ENCODE data around the gene ARHGEF19.
"Not testable (repeated sequence)": the region's sequence is repeated elsewhere in the genome, so short reads cannot be mapped to it uniquely, and the experiment has no call there.

The ARHGEF19 gene

GRCh38 chr1:16199700-16200099 lies 12.8 kb downstream of the ARHGEF19 start:
- Histone ChIP-seq H3K4me1 (ENCODE audit: control insufficient read depth in 1 of 2, insufficient read depth in 2 of 2, low read length in 2 of 2) (no peaks in the 10 kb centered on the region), H3K9me3 (ENCODE audit: control insufficient read depth in 1 of 2, low read length in 2 of 2) (no peaks in the 10 kb centered on the region), H3K36me3 (ENCODE audit: control insufficient read depth in 1 of 2, insufficient read depth in 2 of 2, low read length in 2 of 2) (peaks cover 0 to 7% of the 10 kb centered on the region in 2 donors), H3K4me3 (ENCODE audit: low read depth in 1 of 2, low read length in 2 of 2) (no peak overlapping the region), H3K27me3 (ENCODE audit: low read depth, low read length) (no peaks in the 10 kb centered on the region), H3K27ac (ENCODE audit: low read length) (no peak overlapping the region)

GRCh38 chr1:16199157-16199501 lies 13.3 kb downstream of the ARHGEF19 start:
- Histone ChIP-seq H3K9me3 (ENCODE audit: control insufficient read depth in 1 of 2, low read length in 2 of 2) (no peaks in the 10 kb centered on the region), H3K27me3 (ENCODE audit: low read depth, low read length) (no peaks in the 10 kb centered on the region), H3K36me3 (ENCODE audit: control insufficient read depth in 1 of 2, insufficient read depth in 2 of 2, low read length in 2 of 2) (peaks cover 0 to 4% of the 10 kb centered on the region in 2 donors), H3K27ac (ENCODE audit: low read length) (no peak overlapping the region), H3K4me1 (ENCODE audit: control insufficient read depth in 1 of 2, insufficient read depth in 2 of 2, low read length in 2 of 2) (no peaks in the 10 kb centered on the region), H3K4me3 (ENCODE audit: low read depth in 1 of 2, low read length in 2 of 2) (no peak overlapping the region)

GRCh38 chr1:16198444-16199156 lies 13.9 kb downstream of the ARHGEF19 start:
- peaks cover 0 to 4% of the 10 kb centered on the region in 2 donors for H3K36me3 ChIP-seq (ENCODE audit: control insufficient read depth in 1 of 2, insufficient read depth in 2 of 2, low read length in 2 of 2)

GRCh38 chr1:16196874-16197273 lies 15.6 kb downstream of the ARHGEF19 start:
- Histone ChIP-seq H3K9me3 (ENCODE audit: control insufficient read depth in 1 of 2, low read length in 2 of 2) (no peaks in the 10 kb centered on the region), H3K36me3 (ENCODE audit: control insufficient read depth in 1 of 2, insufficient read depth in 2 of 2, low read length in 2 of 2) (peaks cover 0 to 4% of the 10 kb centered on the region in 2 donors), H3K4me3 (ENCODE audit: low read depth in 1 of 2, low read length in 2 of 2) (no peak overlapping the region), H3K4me1 (ENCODE audit: control insufficient read depth in 1 of 2, insufficient read depth in 2 of 2, low read length in 2 of 2) (no peaks in the 10 kb centered on the region), H3K27ac (ENCODE audit: low read length) (no peak overlapping the region), H3K27me3 (ENCODE audit: low read depth, low read length) (no peaks in the 10 kb centered on the region)

More at GRCh38 chr1:16198444-16199156, 13.9 kb downstream of the ARHGEF19 start:
- no peak overlapping the region for H3K27ac ChIP-seq (ENCODE audit: low read length)
- H3K27me3 ChIP-seq (ENCODE audit: low read depth, low read length), result no peaks in the 10 kb centered on the region
- H3K4me3 ChIP-seq (ENCODE audit: low read depth in 1 of 2, low read length in 2 of 2), result no peak overlapping the region
- H3K4me1 ChIP-seq (ENCODE audit: control insufficient read depth in 1 of 2, insufficient read depth in 2 of 2, low read length in 2 of 2), result no peaks in the 10 kb centered on the region
- no peaks in the 10 kb centered on the region for H3K9me3 ChIP-seq (ENCODE audit: control insufficient read depth in 1 of 2, low read length in 2 of 2)

- H3K27me3 ChIP-seq (ENCODE audit: low read depth, low read length); H3K4me3 ChIP-seq (ENCODE audit: low read depth in 1 of 2, low read length in 2 of 2); H3K36me3 ChIP-seq (ENCODE audit: control insufficient read depth in 1 of 2, insufficient read depth in 2 of 2, low read length in 2 of 2); H3K4me1 ChIP-seq (ENCODE audit: control insufficient read depth in 1 of 2, insufficient read depth in 2 of 2, low read length in 2 of 2); H3K9me3 ChIP-seq (ENCODE audit: control insufficient read depth in 1 of 2, low read length in 2 of 2); H3K27ac ChIP-seq (ENCODE audit: low read length): not testable (repeated sequence)
Observed at GRCh38 chr1:16196139-16196538, 16.3 kb downstream of the ARHGEF19 start.

GRCh38 chr1:16195518-16195905 lies 16.9 kb downstream of the ARHGEF19 start:
- H3K27me3 ChIP-seq (ENCODE audit: low read depth, low read length), result no peaks in the 10 kb centered on the region
- H3K27ac ChIP-seq (ENCODE audit: low read length), result no peak overlapping the region
- peaks cover 0 to 4% of the 10 kb centered on the region in 2 donors for H3K36me3 ChIP-seq (ENCODE audit: control insufficient read depth in 1 of 2, insufficient read depth in 2 of 2, low read length in 2 of 2)
- no peaks in the 10 kb centered on the region for H3K4me1 ChIP-seq (ENCODE audit: control insufficient read depth in 1 of 2, insufficient read depth in 2 of 2, low read length in 2 of 2)
- no peak overlapping the region for H3K4me3 ChIP-seq (ENCODE audit: low read depth in 1 of 2, low read length in 2 of 2)
- no peaks in the 10 kb centered on the region for H3K9me3 ChIP-seq (ENCODE audit: control insufficient read depth in 1 of 2, low read length in 2 of 2)

- Histone ChIP-seq H3K4me3 (ENCODE audit: low read depth in 1 of 2, low read length in 2 of 2) (no peak overlapping the region), H3K9me3 (ENCODE audit: control insufficient read depth in 1 of 2, low read length in 2 of 2) (no peaks in the 10 kb centered on the region), H3K4me1 (ENCODE audit: control insufficient read depth in 1 of 2, insufficient read depth in 2 of 2, low read length in 2 of 2) (peaks cover 0 to 7% of the 10 kb centered on the region in 2 donors), H3K36me3 (ENCODE audit: control insufficient read depth in 1 of 2, insufficient read depth in 2 of 2, low read length in 2 of 2) (no peaks in the 10 kb centered on the region), H3K27ac (ENCODE audit: low read length) (no peak overlapping the region), H3K27me3 (ENCODE audit: low read depth, low read length) (no peaks in the 10 kb centered on the region)
Observed at GRCh38 chr1:16191916-16192546, 20.4 kb downstream of the ARHGEF19 start.

GRCh38 chr1:16191309-16191708 lies 21.1 kb downstream of the ARHGEF19 start:
- no peaks in the 10 kb centered on the region for H3K9me3 ChIP-seq (ENCODE audit: control insufficient read depth in 1 of 2, low read length in 2 of 2)
- H3K36me3 ChIP-seq (ENCODE audit: control insufficient read depth in 1 of 2, insufficient read depth in 2 of 2, low read length in 2 of 2), result no peaks in the 10 kb centered on the region
- H3K4me3 ChIP-seq (ENCODE audit: low read depth in 1 of 2, low read length in 2 of 2), result no peak overlapping the region
- no peak overlapping the region for H3K27ac ChIP-seq (ENCODE audit: low read length)
- H3K4me1 ChIP-seq (ENCODE audit: control insufficient read depth in 1 of 2, insufficient read depth in 2 of 2, low read length in 2 of 2), result peaks cover 0 to 7% of the 10 kb centered on the region in 2 donors
- H3K27me3 ChIP-seq (ENCODE audit: low read depth, low read length), result no peaks in the 10 kb centered on the region

- no peaks in the 10 kb centered on the region for H3K9me3 ChIP-seq (ENCODE audit: control insufficient read depth in 1 of 2, low read length in 2 of 2)
- peaks cover 0 to 7% of the 10 kb centered on the region in 2 donors for H3K4me1 ChIP-seq (ENCODE audit: control insufficient read depth in 1 of 2, insufficient read depth in 2 of 2, low read length in 2 of 2)
- no peaks in the 10 kb centered on the region for H3K36me3 ChIP-seq (ENCODE audit: control insufficient read depth in 1 of 2, insufficient read depth in 2 of 2, low read length in 2 of 2)
- no peak overlapping the region for H3K27ac ChIP-seq (ENCODE audit: low read length)
- no peaks in the 10 kb centered on the region for H3K27me3 ChIP-seq (ENCODE audit: low read depth, low read length)
- H3K4me3 ChIP-seq (ENCODE audit: low read depth in 1 of 2, low read length in 2 of 2), result no peak overlapping the region
Observed at GRCh38 chr1:16189921-16190621, 22.4 kb downstream of the ARHGEF19 start.

GRCh38 chr1:16189003-16189402 lies 23.4 kb downstream of the ARHGEF19 start:
- H3K9me3 ChIP-seq (ENCODE audit: control insufficient read depth in 1 of 2, low read length in 2 of 2), result no peaks in the 10 kb centered on the region
- no peaks in the 10 kb centered on the region for H3K36me3 ChIP-seq (ENCODE audit: control insufficient read depth in 1 of 2, insufficient read depth in 2 of 2, low read length in 2 of 2)
- H3K27ac ChIP-seq (ENCODE audit: low read length), result no peak overlapping the region
- H3K4me1 ChIP-seq (ENCODE audit: control insufficient read depth in 1 of 2, insufficient read depth in 2 of 2, low read length in 2 of 2), result peaks cover 0 to 7% of the 10 kb centered on the region in 2 donors
- H3K4me3 ChIP-seq (ENCODE audit: low read depth in 1 of 2, low read length in 2 of 2), result no peak overlapping the region
- H3K27me3 ChIP-seq (ENCODE audit: low read depth, low read length), result no peaks in the 10 kb centered on the region

- H3K27ac ChIP-seq (ENCODE audit: low read length), result no peak overlapping the region
- no peaks in the 10 kb centered on the region for H3K36me3 ChIP-seq (ENCODE audit: control insufficient read depth in 1 of 2, insufficient read depth in 2 of 2, low read length in 2 of 2)
- H3K27me3 ChIP-seq (ENCODE audit: low read depth, low read length), result no peaks in the 10 kb centered on the region
- peaks cover 0 to 7% of the 10 kb centered on the region in 2 donors for H3K4me1 ChIP-seq (ENCODE audit: control insufficient read depth in 1 of 2, insufficient read depth in 2 of 2, low read length in 2 of 2)
- H3K9me3 ChIP-seq (ENCODE audit: control insufficient read depth in 1 of 2, low read length in 2 of 2), result no peaks in the 10 kb centered on the region
- no peak overlapping the region for H3K4me3 ChIP-seq (ENCODE audit: low read depth in 1 of 2, low read length in 2 of 2)
Observed at GRCh38 chr1:16187748-16188401, 24.6 kb downstream of the ARHGEF19 start.

Data from muscle layer of duodenum (tissue), 2 donors.